Measurements from ENCODE around the gene ADCY7.

ADCY7 gene

GRCh38 chr16:50313596-50314478, 47.5 kb downstream of the ADCY7 start:
- DNase-seq (ENCODE audit: low read depth in 2 of 2): peak in 1 of 2 donors; percentile 26

GRCh38 chr16:50314665-50315064, 48.3 kb downstream of the ADCY7 start:
- no peak for DNase-seq (ENCODE audit: low read depth in 2 of 2)

- no peak for DNase-seq (ENCODE audit: low read depth in 2 of 2)
These were observed 49.1 kb downstream of the ADCY7 start for GRCh38 chr16:50315346-50315997.

GRCh38 chr16:50316102-50316847, 49.9 kb downstream of the ADCY7 start:
- DNase-seq (ENCODE audit: low read depth in 2 of 2): no peak

- DNase-seq (ENCODE audit: low read depth in 2 of 2): no peak
These were observed 50.7 kb downstream of the ADCY7 start for GRCh38 chr16:50316848-50317630.

GRCh38 chr16:50318796-50319578, 52.6 kb downstream of the ADCY7 start:
- DNase-seq (ENCODE audit: low read depth in 2 of 2): no peak

- no peak for DNase-seq (ENCODE audit: low read depth in 2 of 2)
These were observed 54.0 kb downstream of the ADCY7 start for GRCh38 chr16:50320310-50320709.

- no peak for DNase-seq (ENCODE audit: low read depth in 2 of 2)
These were observed 56.0 kb downstream of the ADCY7 start for GRCh38 chr16:50322333-50322732.

GRCh38 chr16:50323335-50324011, 57.1 kb downstream of the ADCY7 start:
- DNase-seq (ENCODE audit: low read depth in 2 of 2): no peak

GRCh38 chr16:50324345-50324744, 58.0 kb downstream of the ADCY7 start:
- DNase-seq (ENCODE audit: low read depth in 2 of 2): no peak

- DNase-seq (ENCODE audit: low read depth in 2 of 2): no peak
These were observed 59.9 kb downstream of the ADCY7 start for GRCh38 chr16:50326264-50326663.

GRCh38 chr16:50326835-50327465, 60.6 kb downstream of the ADCY7 start:
- peak; percentile 41 to 52 for DNase-seq (ENCODE audit: low read depth in 2 of 2)

GRCh38 chr16:50329446-50330189, 63.3 kb downstream of the ADCY7 start:
- DNase-seq (ENCODE audit: low read depth in 2 of 2): no peak

GRCh38 chr16:50331570-50331969, 65.2 kb downstream of the ADCY7 start:
- no peak for DNase-seq (ENCODE audit: low read depth in 2 of 2)

GRCh38 chr16:50332599-50332998, 66.2 kb downstream of the ADCY7 start:
- DNase-seq (ENCODE audit: low read depth in 2 of 2): no peak

- DNase-seq (ENCODE audit: low read depth in 2 of 2): no peak
These were observed 68.0 kb downstream of the ADCY7 start for GRCh38 chr16:50334106-50334975.

- DNase-seq (ENCODE audit: low read depth in 2 of 2): no peak
These were observed 69.0 kb downstream of the ADCY7 start for GRCh38 chr16:50335196-50335958.
